ENCODE data around the gene TBL1X. TPM values are rescaled to one million over a fixed set of nuclear protein-coding genes. Genes with fewer than 3 reads are reported as not detected.

TBL1X gene
- total RNA-seq, 4 donors from 2014 or later = 15.0 to 19.4 (median 16.3) TPM

DNA sequence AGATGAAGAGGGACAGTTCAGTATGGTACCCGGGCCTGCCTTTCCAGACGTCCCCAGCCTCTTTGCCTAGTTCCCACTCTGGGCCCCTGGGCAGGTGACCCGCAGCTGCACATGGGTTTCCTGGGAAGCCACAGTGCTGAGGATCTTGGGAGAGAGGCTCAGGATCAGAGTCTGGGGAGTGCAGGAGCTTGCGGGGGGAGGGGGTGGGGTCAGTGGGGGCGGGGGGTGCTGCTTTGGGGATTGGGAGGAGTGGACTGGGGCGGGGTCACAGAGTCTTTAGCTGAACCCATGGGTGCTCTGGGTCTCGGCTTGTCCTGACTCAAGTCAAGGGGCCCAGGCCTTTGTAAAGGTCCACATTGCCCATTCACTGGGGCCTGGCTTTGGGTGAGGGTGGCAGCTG lies 63.6 kb downstream of the TBL1X start:
- TF ChIP-seq, protein P1, sequence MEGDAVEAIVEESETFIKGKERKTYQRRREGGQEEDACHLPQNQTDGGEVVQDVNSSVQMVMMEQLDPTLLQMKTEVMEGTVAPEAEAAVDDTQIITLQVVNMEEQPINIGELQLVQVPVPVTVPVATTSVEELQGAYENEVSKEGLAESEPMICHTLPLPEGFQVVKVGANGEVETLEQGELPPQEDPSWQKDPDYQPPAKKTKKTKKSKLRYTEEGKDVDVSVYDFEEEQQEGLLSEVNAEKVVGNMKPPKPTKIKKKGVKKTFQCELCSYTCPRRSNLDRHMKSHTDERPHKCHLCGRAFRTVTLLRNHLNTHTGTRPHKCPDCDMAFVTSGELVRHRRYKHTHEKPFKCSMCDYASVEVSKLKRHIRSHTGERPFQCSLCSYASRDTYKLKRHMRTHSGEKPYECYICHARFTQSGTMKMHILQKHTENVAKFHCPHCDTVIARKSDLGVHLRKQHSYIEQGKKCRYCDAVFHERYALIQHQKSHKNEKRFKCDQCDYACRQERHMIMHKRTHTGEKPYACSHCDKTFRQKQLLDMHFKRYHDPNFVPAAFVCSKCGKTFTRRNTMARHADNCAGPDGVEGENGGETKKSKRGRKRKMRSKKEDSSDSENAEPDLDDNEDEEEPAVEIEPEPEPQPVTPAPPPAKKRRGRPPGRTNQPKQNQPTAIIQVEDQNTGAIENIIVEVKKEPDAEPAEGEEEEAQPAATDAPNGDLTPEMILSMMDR (IDR thresholded peaks at IDR 0.05; ENCODE audit: low read depth) = no peak

DNA sequence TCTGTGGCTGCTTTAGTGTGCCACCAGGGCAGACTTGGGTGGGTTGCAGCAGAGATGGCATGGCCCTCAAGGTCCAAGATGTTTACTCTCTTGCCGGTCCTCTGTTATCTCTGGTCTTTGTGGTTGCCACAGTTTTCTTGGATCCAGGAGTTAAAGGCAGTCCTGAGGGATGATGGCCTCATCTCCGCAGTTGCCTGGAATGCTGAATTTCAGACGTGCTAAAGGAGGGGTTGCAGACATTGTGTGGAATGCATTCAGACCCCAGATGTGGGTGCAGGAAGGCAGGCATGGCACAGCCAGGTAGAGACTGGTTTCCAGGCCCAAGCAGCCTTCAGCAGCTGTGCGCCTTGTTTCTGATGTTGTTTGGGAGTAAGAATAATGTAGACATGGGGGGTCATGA lies 64.4 kb downstream of the TBL1X start:
- TF ChIP-seq, protein P1 (IDR thresholded peaks at IDR 0.05; ENCODE audit: low read depth) = no peak

DNA sequence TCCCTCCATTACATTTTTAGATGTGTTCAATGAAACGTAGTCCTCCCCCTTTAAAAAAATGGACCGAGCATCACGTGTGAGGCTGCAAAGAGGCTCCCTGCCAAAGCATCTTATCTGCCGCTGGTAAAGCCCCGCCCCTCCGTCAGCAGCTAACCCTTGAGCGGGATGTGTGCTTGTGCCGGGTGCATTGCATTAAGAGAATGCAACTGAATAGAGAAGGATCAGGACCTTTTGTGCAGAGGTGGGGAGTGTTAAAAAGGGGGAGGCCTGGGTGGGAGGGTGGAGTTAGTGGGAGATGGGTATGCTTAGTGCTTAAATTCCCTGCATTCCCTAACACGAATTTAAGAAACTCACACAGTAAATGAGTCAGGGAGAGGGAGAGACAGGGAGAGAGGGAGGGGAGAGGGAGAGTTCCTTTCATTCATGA lies 66.0 kb downstream of the TBL1X start:
- TF ChIP-seq, protein P1 (IDR thresholded peaks at IDR 0.05; ENCODE audit: low read depth) = no peak

DNA sequence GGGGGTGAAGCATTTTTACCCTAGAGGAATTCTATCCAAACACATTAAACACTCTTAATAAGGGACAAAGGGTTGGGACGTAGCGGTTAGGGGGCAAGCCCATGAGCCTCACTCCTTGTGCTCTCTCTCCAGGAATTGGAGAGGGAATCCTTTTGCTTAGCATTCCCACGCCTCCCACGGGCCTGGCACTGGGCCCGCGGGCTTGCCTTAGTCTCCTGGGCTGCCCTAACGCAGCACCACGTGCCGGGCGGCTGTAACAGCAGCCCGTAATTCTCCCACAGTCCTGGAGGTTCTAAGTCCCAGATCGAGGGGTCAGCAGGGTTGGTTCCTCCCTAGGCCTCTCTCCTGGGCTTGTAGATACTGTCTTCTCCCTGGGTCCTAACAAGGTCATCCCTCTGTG lies 67.5 kb downstream of the TBL1X start:
- TF ChIP-seq, protein P1 (IDR thresholded peaks at IDR 0.05; ENCODE audit: low read depth) = no peak

DNA sequence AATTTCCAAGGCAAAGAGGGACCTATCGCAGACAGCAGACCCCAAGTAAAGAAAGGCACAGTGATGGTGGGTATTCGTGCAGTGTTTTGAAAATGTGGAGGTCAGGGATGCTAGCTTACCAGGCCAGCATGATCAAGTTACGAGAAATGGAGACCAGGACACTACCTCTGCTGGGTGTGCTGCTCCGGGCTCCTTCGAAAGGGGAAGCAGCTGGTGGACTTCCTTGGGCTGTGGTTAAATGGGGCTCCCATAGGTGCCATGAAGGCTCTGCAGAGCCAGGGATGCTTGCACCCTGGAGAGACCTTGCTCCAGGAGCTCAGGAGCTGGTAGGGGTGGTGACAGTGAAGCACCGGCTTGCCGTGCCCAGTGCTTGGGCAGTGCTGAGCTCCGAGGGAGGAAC lies 68.8 kb downstream of the TBL1X start:
- TF ChIP-seq, protein P1 (IDR thresholded peaks at IDR 0.05; ENCODE audit: low read depth) = no peak

DNA sequence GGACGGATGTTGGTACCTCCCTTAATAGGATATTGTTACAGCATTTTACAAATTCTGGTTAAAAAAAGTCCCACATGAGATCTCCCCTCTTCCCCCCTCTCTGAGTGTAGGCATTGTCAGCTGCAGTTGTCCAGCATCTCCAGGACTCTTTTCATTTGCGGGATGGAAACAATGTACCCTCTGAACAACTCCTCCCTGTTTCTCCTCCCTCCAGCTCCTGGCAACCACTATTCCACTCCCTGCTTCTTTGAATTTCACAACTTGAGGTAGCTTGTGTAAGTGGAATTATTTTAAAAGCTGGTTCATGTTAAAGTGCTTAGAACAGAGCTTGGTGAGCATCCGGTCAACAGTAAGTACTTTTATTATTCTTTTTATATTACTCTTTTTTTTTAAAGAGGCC lies 69.8 kb downstream of the TBL1X start:
- TF ChIP-seq, protein P1 (IDR thresholded peaks at IDR 0.05; ENCODE audit: low read depth) = no peak

DNA sequence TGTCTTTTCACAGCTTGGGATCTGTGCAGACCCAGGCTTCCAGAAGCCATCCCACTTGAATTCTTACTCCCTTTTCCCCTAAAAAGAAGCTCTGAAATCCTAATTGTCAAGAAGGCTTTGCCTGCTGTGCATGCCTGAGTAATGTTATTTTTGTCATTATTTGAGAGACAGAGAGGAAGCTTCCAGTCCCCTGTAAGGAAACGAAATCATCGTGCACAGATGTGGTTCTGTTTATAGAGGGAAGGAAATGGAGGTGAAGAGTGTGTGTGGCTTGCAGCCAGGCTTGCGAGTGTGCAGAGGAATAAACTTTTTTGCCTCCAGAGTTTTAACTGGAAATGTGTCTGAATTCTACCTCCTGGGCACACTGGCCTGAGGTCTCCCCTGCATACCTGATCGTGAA lies 70.2 kb downstream of the TBL1X start:
- TF ChIP-seq, protein P1 (IDR thresholded peaks at IDR 0.05; ENCODE audit: low read depth) = no peak

All from subcutaneous adipose tissue (tissue), 4 donors.